ENCODE measurements around the gene IMPG2. TPM values are rescaled to one million over a fixed set of nuclear protein-coding genes. Genes with fewer than 3 reads are reported as not detected.

The IMPG2 gene
- total RNA-seq, 4 donors from 2014 or later = 0.05 to 0.13 (median 0.11) TPM; not detected in 1

DNA sequence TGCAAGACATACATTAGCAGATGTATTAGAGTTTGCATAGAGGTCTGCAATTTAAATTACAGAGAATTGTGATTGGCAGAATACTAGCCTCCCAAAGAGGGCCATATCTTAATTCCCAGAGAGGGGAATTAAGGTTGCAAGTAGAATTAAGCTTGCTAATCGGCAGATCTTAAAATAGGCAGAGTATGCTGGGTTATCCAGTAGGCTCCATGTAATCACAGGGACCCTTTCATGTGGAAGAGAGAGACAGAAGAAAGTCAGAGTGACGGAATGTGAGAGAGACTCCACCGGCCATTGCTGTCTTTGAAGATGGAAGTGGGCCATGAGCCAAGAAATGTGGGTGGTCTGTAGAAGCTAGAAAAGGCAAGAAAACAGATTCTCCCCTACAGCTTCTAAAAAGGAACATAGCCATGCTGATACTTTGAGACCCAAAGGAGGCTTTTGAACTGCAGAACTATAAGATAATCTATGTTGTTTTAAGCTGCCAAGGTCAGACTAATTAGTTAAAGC, 38.8 kb downstream of the IMPG2 start:
- no peak for TF ChIP-seq POLR2A (IDR thresholded peaks at IDR 0.05)
- TF ChIP-seq, protein P1, sequence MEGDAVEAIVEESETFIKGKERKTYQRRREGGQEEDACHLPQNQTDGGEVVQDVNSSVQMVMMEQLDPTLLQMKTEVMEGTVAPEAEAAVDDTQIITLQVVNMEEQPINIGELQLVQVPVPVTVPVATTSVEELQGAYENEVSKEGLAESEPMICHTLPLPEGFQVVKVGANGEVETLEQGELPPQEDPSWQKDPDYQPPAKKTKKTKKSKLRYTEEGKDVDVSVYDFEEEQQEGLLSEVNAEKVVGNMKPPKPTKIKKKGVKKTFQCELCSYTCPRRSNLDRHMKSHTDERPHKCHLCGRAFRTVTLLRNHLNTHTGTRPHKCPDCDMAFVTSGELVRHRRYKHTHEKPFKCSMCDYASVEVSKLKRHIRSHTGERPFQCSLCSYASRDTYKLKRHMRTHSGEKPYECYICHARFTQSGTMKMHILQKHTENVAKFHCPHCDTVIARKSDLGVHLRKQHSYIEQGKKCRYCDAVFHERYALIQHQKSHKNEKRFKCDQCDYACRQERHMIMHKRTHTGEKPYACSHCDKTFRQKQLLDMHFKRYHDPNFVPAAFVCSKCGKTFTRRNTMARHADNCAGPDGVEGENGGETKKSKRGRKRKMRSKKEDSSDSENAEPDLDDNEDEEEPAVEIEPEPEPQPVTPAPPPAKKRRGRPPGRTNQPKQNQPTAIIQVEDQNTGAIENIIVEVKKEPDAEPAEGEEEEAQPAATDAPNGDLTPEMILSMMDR (IDR thresholded peaks at IDR 0.05) = no peak
- DNase-seq (ENCODE audit: low spot score in 2 of 2) = no peak
- intact Hi-C loops (cut with DNase I; ENCODE audit: low total_unique reads) = no loop called here
- 61 to 62% methylated on average over 3 of the region's 3 CpGs for whole genome bisulfite sequencing, 2 donors
- H3K4me3 ChIP-seq (ENCODE audit: low read depth, poor library complexity, severe bottlenecking) = no peak overlapping the region

DNA sequence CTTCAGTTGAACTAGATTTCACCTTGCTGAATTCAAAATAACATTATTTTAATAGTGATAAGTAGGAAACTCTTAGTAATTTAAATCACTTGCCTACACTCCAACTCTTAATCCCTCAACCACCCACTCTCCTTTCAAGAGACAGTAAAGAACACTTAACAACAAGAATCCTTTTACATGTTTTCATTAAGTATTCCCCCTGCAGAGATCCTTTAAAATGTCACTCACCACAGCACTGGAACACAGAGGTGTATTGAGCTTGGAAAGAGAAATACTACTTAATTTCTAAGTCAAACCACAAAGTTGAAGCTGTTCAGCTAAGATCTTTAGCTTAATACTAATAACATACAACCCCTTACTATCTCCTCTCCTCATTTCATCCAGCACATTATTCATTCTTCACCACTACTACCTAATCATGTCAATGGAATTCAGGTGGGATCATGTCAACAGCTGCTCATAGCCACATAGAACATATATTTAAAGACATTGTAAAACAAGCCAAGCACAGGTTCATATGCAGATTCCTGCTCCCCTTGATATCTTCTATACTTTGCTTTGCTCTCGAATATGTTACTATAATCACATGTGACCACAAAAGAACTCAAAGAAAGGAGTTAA, 40.5 kb downstream of the IMPG2 start:
- 77 to 88% methylated on average over 1 of the region's 1 CpG for WGBS, 2 donors
- TF ChIP-seq, protein P1 (IDR thresholded peaks at IDR 0.05) = no peak
- no peak for TF ChIP-seq POLR2A (IDR thresholded peaks at IDR 0.05)
- no peak overlapping the region for H3K4me3 ChIP-seq (ENCODE audit: low read depth, poor library complexity, severe bottlenecking)
- no peak for DNase-seq (ENCODE audit: low spot score in 2 of 2)
- intact Hi-C loops (cut with DNase I; ENCODE audit: low total_unique reads) = no loop called here

DNA sequence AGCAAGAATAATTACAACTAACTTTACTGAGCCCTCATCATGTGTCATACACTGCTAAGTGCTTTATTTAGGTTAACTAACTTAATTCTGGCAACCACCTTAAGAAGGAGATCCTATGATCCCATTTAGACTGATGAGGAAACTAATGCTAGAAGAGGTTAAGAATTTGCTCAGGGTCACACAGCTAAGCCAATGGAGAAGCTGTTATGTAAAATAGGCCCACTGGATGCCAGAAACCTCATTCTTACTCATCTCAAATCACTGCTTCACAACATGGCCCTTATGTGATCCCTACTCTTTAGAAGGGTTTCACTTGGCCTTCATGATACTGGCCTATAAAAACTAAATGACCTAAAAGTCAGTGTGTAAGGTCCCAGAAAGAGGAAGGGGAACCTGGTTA, 41.2 kb downstream of the IMPG2 start:
- H3K4me3 ChIP-seq (ENCODE audit: low read depth, poor library complexity, severe bottlenecking) = no peak overlapping the region
- intact Hi-C loops (cut with DNase I; ENCODE audit: low total_unique reads) = no loop called here
- TF ChIP-seq, protein P1 (IDR thresholded peaks at IDR 0.05) = no peak
- TF ChIP-seq POLR2A (IDR thresholded peaks at IDR 0.05) = no peak
- DNase-seq (ENCODE audit: low spot score in 2 of 2) = no peak

DNA sequence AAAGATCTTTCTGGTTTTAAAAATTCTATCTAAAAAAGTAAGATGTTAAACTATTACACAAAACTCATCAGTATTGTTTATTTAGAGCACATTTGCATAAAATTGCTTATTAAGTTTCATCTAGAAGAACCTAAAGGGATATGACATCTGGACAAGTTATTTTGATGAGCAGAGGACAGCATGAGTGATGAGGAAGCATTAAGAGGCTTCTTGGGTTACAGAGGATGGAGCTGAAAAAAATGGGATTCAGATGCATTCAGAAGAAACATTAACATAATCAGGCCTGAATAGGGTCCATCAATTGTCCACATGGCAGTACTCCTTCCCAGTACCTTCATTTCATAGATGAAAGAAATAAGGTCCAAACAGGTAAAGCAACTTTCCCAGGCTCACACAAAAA, 41.6 kb downstream of the IMPG2 start:
- no peak for TF ChIP-seq POLR2A (IDR thresholded peaks at IDR 0.05)
- TF ChIP-seq, protein P1 (IDR thresholded peaks at IDR 0.05) = no peak
- intact Hi-C loops (cut with DNase I; ENCODE audit: low total_unique reads) = no loop called here
- DNase-seq (ENCODE audit: low spot score in 2 of 2) = no peak
- H3K4me3 ChIP-seq (ENCODE audit: low read depth, poor library complexity, severe bottlenecking) = no peak overlapping the region

DNA sequence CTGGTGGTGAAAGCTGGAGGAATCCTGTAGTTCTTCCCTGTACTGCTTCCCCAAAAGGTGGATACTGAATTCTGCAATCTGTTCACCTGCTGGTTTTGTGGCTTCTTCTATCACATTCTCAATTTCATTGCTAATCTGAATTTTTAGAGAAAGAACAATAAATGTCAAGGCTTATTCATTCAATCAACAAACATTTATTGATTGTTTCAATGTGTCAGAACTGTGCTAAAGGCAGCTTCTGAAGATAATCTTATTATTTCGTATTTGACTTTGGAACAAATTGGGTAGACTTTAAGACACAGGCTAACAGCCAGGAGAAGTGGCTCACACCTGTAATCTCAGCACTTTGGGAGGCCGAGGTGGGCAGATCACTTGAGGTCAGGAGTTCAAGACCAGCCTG, 46.8 kb downstream of the IMPG2 start:
- intact Hi-C loops (cut with DNase I; ENCODE audit: low total_unique reads) = no loop called here
- WGBS, 2 donors = 94 to 96% methylated on average over 2 of the region's 2 CpGs
- H3K4me3 ChIP-seq (ENCODE audit: low read depth, poor library complexity, severe bottlenecking) = no peak overlapping the region
- TF ChIP-seq, protein P1 (IDR thresholded peaks at IDR 0.05) = no peak
- TF ChIP-seq POLR2A (IDR thresholded peaks at IDR 0.05) = no peak
- no peak for DNase-seq (ENCODE audit: low spot score in 2 of 2)

DNA sequence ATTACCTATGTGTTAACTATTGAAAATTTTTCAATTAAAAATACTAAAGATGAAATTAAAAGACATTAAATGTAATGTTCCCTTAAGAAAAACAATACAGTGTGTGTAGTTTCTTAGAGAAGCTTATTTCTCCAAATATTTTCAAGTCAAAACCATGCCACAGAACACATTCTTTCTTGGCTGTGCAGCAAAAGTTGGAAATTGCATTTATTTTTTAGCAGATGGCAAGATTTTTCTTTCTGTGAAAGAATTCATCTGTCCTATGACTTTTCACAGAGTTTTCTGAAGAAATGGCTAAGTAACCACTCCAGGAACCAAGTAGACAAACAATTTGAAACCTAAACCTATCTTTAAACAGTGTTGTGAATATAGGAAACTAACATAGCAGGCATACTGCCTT, 47.2 kb downstream of the IMPG2 start:
- DNase-seq (ENCODE audit: low spot score in 2 of 2) = no peak
- intact Hi-C loops (cut with DNase I; ENCODE audit: low total_unique reads) = no loop called here
- TF ChIP-seq POLR2A (IDR thresholded peaks at IDR 0.05) = no peak
- TF ChIP-seq, protein P1 (IDR thresholded peaks at IDR 0.05) = no peak
- H3K4me3 ChIP-seq (ENCODE audit: low read depth, poor library complexity, severe bottlenecking) = no peak overlapping the region

Data from lower leg skin (tissue), 4 donors.